ENCODE measurements around the gene MEX3A. TPM values are rescaled to one million over a fixed set of nuclear protein-coding genes. Genes with fewer than 3 reads are reported as not detected.

Gene MEX3A, protein sequence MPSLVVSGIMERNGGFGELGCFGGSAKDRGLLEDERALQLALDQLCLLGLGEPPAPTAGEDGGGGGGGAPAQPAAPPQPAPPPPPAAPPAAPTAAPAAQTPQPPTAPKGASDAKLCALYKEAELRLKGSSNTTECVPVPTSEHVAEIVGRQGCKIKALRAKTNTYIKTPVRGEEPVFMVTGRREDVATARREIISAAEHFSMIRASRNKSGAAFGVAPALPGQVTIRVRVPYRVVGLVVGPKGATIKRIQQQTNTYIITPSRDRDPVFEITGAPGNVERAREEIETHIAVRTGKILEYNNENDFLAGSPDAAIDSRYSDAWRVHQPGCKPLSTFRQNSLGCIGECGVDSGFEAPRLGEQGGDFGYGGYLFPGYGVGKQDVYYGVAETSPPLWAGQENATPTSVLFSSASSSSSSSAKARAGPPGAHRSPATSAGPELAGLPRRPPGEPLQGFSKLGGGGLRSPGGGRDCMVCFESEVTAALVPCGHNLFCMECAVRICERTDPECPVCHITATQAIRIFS
- total RNA-seq, result 10 to 100 TPM in 1 of 4 donors, 1 to 10 TPM in 1, under 1 TPM in 2; 0.29 to 13.3 (median 2.0) TPM

DNA sequence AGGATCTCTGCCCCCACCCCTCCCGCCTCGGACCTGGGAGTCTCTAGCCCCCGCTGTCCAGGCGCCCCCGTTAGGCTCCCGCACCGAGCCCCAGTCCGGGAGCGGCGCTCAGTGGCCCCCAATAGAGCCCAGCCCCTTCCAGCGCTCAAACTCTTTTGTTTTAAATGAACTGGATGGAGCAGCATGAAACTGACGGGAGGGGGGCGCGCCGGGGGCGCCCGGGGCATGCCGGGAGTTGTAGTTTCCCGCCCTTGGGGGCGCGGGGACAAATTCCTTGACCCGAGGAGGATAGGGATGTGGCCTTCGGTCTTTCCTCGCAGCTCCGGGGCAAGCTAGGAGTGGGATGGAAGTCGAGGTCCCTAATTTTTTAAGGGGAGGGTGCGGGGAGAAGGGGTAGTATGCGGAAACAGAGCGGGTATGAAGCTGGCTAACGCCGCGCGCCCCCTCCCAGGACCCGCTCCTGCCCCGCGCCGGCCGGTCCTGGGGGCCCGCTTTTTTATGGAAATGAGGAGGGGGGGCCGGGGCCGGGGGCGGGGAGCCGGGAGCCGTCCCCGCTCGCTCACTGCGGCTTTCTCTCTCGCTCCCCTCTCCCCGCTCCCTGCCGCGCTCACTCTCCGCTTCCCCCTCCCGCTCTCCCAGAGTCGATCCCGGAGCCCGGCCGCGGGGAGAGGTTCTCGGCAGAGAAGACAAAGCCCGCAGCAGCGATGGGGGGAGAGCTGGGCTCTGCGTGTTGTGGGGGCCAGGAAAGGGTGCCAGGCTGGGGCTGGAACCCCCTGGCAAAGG lies at the start of gene MEX3A:
MEX3A (minus strand) TSS at position 157 of the 783 bp plus-strand sequence. CDS start 467 bp downstream, outside the sequence.
- H3K27ac ChIP-seq, result peak within 1 kb of the TSS; percentile 75 to 85
- H3K4me1 ChIP-seq, result no peaks in the 10 kb centered on the region
- peak; percentile 74 to 78 for DNase-seq
- H3K4me3 ChIP-seq, result peak within 1 kb of the TSS; percentile 79 to 97
- peak in 2 of 4 experiments; percentile 8 to 14 for TF ChIP-seq CTCF (IDR thresholded peaks at IDR 0.05)
- no peak for TF ChIP-seq POLR2A (IDR thresholded peaks at IDR 0.05)
- no peaks in the 10 kb centered on the region for H3K27me3 ChIP-seq
- intact Hi-C loops (cut with DNase I; ENCODE audit: low total_unique reads), result no loop called here
- no peaks in the 10 kb centered on the region for H3K9me3 ChIP-seq
- no peaks in the 10 kb centered on the region for H3K36me3 ChIP-seq

DNA sequence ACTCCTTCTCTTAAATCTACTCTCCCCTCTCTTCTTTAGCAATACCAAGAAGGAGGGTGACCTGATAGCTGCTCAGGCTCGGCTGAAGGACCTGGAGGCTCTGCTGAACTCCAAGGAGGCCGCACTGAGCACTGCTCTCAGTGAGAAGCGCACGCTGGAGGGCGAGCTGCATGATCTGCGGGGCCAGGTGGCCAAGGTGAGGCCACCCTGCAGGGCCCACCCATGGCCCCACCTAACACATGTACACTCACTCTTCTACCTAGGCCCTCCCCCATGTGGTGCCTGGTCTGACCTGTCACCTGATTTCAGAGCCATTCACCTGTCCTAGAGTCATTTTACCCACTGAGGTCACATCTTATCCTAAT lies 48.3 kb upstream of the MEX3A start:
- peak overlapping the region; percentile 97 to 99 for H3K27ac ChIP-seq
- no peaks in the 10 kb centered on the region for H3K36me3 ChIP-seq
- H3K4me1 ChIP-seq, result peaks cover 28 to 32% of the 10 kb centered on the region in 2 donors
- H3K4me3 ChIP-seq, result no peak overlapping the region
- H3K9me3 ChIP-seq, result no peaks in the 10 kb centered on the region
- TF ChIP-seq POLR2A (IDR thresholded peaks at IDR 0.05) (no peak), CTCF (IDR thresholded peaks at IDR 0.05) (no peak)
- no peaks in the 10 kb centered on the region for H3K27me3 ChIP-seq
- DNase-seq, result no peak
- intact Hi-C loops (cut with DNase I; ENCODE audit: low total_unique reads), result loop anchor here (2.0 kb wide), 1 partner anchor 34 kb away; no protein-coding TSS in a partner anchor

DNA sequence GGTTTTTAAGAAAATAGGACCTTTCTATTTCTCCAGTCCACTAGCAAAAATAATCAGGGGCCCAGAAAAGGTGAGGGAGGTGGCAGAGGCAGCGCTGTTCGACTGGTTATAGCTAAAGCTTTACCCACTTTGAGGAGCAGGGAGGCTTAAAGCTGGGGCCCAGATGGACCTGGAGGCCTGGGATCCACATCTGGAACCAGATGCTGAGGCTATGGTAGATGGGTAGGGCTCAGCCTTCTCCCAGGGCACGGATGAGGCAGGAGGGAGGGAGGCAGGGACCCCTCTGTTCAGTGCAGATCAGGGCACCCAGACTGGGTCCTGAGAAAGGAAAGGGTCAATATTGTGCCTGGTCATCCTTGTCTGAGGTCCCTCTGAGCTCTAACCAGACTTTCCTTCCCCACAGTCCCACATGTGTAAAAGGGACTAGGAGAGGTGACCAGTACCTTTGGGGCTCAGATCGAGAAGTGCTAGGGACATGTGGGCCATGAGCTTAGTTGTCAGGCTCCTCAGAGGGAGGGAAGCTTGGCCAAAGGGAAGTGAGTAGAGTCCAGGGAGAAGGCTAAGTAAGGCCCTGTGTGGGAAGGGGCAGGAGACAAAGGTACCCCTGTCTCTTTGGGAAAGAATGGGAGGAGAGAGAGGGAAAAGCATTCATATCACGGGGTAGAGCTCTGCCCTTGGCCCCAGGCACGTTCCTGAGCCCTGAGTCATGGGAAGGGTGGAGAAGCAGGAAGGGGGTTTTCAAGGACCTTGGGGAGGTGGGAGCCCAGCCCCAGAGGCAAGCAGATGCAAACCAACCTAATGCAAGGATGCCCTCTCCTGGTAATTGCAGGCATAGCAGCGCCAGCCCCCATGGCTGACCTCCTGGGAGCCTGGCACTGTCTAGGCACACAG lies 47.7 kb upstream of the MEX3A start:
- TF ChIP-seq CTCF (IDR thresholded peaks at IDR 0.05), result peak; percentile 98 to 99 (median 99)
- TF ChIP-seq POLR2A (IDR thresholded peaks at IDR 0.05), result peak in 1 of 2 donors; percentile 55
- no peaks in the 10 kb centered on the region for H3K9me3 ChIP-seq
- peak overlapping the region in 1 of 2 donors; percentile 18 for H3K4me3 ChIP-seq
- H3K4me1 ChIP-seq, result peaks cover 33 to 34% of the 10 kb centered on the region in 2 donors
- H3K36me3 ChIP-seq, result no peaks in the 10 kb centered on the region
- intact Hi-C loops (cut with DNase I; ENCODE audit: low total_unique reads), result loop anchor here (2.0 kb wide), 1 partner anchor 33 kb away; no protein-coding TSS in a partner anchor
- H3K27ac ChIP-seq, result peak overlapping the region; percentile 97 to 99
- no peaks in the 10 kb centered on the region for H3K27me3 ChIP-seq
- peak; percentile 92 to 94 for DNase-seq

- Histone ChIP-seq H3K9me3 (no peaks in the 10 kb centered on the region), H3K4me3 (peak overlapping the region; percentile 17 to 18), H3K36me3 (no peaks in the 10 kb centered on the region), H3K4me1 (peaks cover 43% of the 10 kb centered on the region in 2 donors), H3K27me3 (no peaks in the 10 kb centered on the region), H3K27ac (peak overlapping the region; percentile 97 to 99)
- intact Hi-C loops (cut with DNase I; ENCODE audit: low total_unique reads), result no loop called here
- peak; percentile 30 to 48 for TF ChIP-seq POLR2A (IDR thresholded peaks at IDR 0.05)
- TF ChIP-seq CTCF (IDR thresholded peaks at IDR 0.05), result no peak
- peak; percentile 83 to 87 for DNase-seq
These were observed 46.7 kb upstream of the MEX3A start for GRCh38 chr1:156128654-156129597.
